Measurements from ENCODE around the gene SIM1.
A peak's percentile ranks its signal among the peaks of the same experiment; 100 is the strongest.
"Not testable (repeated sequence)": the region's sequence is repeated elsewhere in the genome, so short reads cannot be mapped to it uniquely, and the experiment has no call there.

Gene SIM1

GRCh38 chr6:100426241-100426640 lies 38.5 kb downstream of the SIM1 start:
- no peak for DNase-seq

GRCh38 chr6:100420711-100421110 lies 44.0 kb downstream of the SIM1 start:
- DNase-seq = no peak

GRCh38 chr6:100417036-100417435 lies 47.7 kb downstream of the SIM1 start:
- DNase-seq = no peak

GRCh38 chr6:100415768-100416167 lies 49.0 kb downstream of the SIM1 start:
- no peak for DNase-seq

GRCh38 chr6:100412872-100413271 lies 51.8 kb downstream of the SIM1 start:
- no peak for DNase-seq

- DNase-seq = no peak
Measured at GRCh38 chr6:100404051-100404450, 60.7 kb downstream of the SIM1 start.

- no peak for DNase-seq
Measured at GRCh38 chr6:100393493-100393892, 71.2 kb downstream of the SIM1 start.

- no peak for DNase-seq
Measured at GRCh38 chr6:100392423-100392822, 72.3 kb downstream of the SIM1 start.

- DNase-seq = no peak
Measured at GRCh38 chr6:100388868-100389519, 75.7 kb downstream of the SIM1 start.

- DNase-seq = no peak
Measured at GRCh38 chr6:100382767-100383195, 81.9 kb downstream of the SIM1 start.

- no peak for DNase-seq
Measured at GRCh38 chr6:100382031-100382430, 82.7 kb downstream of the SIM1 start.

- no peak for DNase-seq
Measured at GRCh38 chr6:100381111-100381510, 83.6 kb downstream of the SIM1 start.

GRCh38 chr6:100379386-100379785 lies 85.3 kb downstream of the SIM1 start:
- DNase-seq = no peak

GRCh38 chr6:100378576-100378975 lies 86.1 kb downstream of the SIM1 start:
- DNase-seq = no peak

GRCh38 chr6:100376103-100376502 lies 88.6 kb downstream of the SIM1 start:
- peak; percentile 21 for DNase-seq

- DNase-seq = no peak
Measured at GRCh38 chr6:100372326-100373091, 92.2 kb downstream of the SIM1 start.

GRCh38 chr6:100371591-100371990 lies 93.1 kb downstream of the SIM1 start:
- DNase-seq = no peak

GRCh38 chr6:100370265-100370664 lies 94.5 kb downstream of the SIM1 start:
- no peak for DNase-seq

GRCh38 chr6:100366419-100366818 lies 98.3 kb downstream of the SIM1 start:
- DNase-seq = no peak

GRCh38 chr6:100363651-100364050 lies 101.1 kb downstream of the SIM1 start:
- DNase-seq = no peak

- DNase-seq = not testable (repeated sequence)
Measured at GRCh38 chr6:100354736-100355641, 109.7 kb downstream of the SIM1 start.

- DNase-seq = no peak
Measured at GRCh38 chr6:100353276-100354015, 111.3 kb downstream of the SIM1 start.

- no peak for DNase-seq
Measured at GRCh38 chr6:100350139-100350538, 114.6 kb downstream of the SIM1 start.
